Lower lobe of right lung (tissue), 2 donors: ENCODE data around the gene MXD3. TPM values are rescaled to one million over a fixed set of nuclear protein-coding genes. Genes with fewer than 3 reads are reported as not detected.

Source experiments
- ATAC-seq, 2 donors: fragments of 200-7000 bp; cut with Tn5 transposase; one replicate each; pipeline ENCODE4 v1.9.1; 2020 to 2022; ENCODE audit warnings: mild to moderate bottlenecking in 2 of 2, moderate library complexity in 2 of 2
- DNase-seq: peaks from one replicate; pipeline ENCODE4 v3.0.0-alpha.2; 2020
- H3K27ac ChIP-seq: fragments of 200-600 bp; one replicate; pipeline ENCODE4 v1.8.0; 2022
- H3K27me3 ChIP-seq: fragments of 200-600 bp; one replicate; pipeline ENCODE4 v1.8.0; 2022; ENCODE audit warnings: low read depth
- H3K36me3 ChIP-seq: fragments of 200-600 bp; one replicate; pipeline ENCODE4 v1.8.0; 2022; ENCODE audit warnings: mild to moderate bottlenecking
- H3K4me1 ChIP-seq: fragments of 200-600 bp; one replicate; pipeline ENCODE4 v1.8.0; 2022
- H3K4me3 ChIP-seq: fragments of 200-600 bp; one replicate; pipeline ENCODE4 v1.8.0; 2022; ENCODE audit warnings: mild to moderate bottlenecking
- H3K9me3 ChIP-seq: fragments of 200-600 bp; one replicate; pipeline ENCODE4 v1.8.0; 2022
- CTCF ChIP-seq: fragments of 200-600 bp; IDR thresholded peaks from one replicate; pipeline ENCODE4 v1.8.0; 2022; ENCODE audit warnings: antibody characterized with exemption, mild to moderate bottlenecking
- intact Hi-C: fragments of 100-400 bp; cut with DNase I; formaldehyde crosslinking; loops from one replicate; pipeline ENCODE4 v1.11.0; 2022
- total RNA-seq: library from RNA; stranded (reverse); fragmentation: NEBNext Ultra II Directional; extraction: Animal tissue kit (Norgen Biotek cat#: 25700); gene quantifications from one replicate; pipeline ENCODE4 v1.2.1, GENCODE V29; 2021
- donor health status: DM: no; HTN: yes; CAD: no; lungs with severe emphysema.

MXD3 gene
- total RNA-seq, 1 donor from 2014 or later: 10.8 TPM

GRCh38 chr5:177320879-177321278 lies 9.2 kb upstream of the MXD3 start:
- Histone ChIP-seq H3K27ac (no peak overlapping the region), H3K4me1 (no peaks in the 10 kb centered on the region), H3K4me3 (no peak overlapping the region), H3K9me3 (no peaks in the 10 kb centered on the region), H3K27me3 (no peaks in the 10 kb centered on the region), H3K36me3 (peaks cover 6% of the 10 kb centered on the region)
- no peak for TF ChIP-seq CTCF
- intact Hi-C loops: no loop called here
- ATAC-seq: peak; percentile 47 to 68
- peak; percentile 59 for DNase-seq

- H3K9me3 ChIP-seq: no peaks in the 10 kb centered on the region
- no peaks in the 10 kb centered on the region for H3K4me1 ChIP-seq
- H3K4me3 ChIP-seq: no peak overlapping the region
- H3K27me3 ChIP-seq: no peaks in the 10 kb centered on the region
- no peak overlapping the region for H3K27ac ChIP-seq
- intact Hi-C loops: no loop called here
- peak in 1 of 2 donors; percentile 45 for ATAC-seq
- peak; percentile 51 for DNase-seq
- peaks cover 6% of the 10 kb centered on the region for H3K36me3 ChIP-seq
- TF ChIP-seq CTCF: no peak
Observed at GRCh38 chr5:177319913-177320588, 8.4 kb upstream of the MXD3 start.

- H3K4me3 ChIP-seq: no peak overlapping the region
- ATAC-seq (peak; percentile 60 to 76), DNase-seq (peak; percentile 77)
- H3K27me3 ChIP-seq: no peaks in the 10 kb centered on the region
- intact Hi-C loops: no loop called here
- peak; percentile 87 for TF ChIP-seq CTCF
- no peaks in the 10 kb centered on the region for H3K9me3 ChIP-seq
- peaks cover 6% of the 10 kb centered on the region for H3K36me3 ChIP-seq
- no peak overlapping the region for H3K27ac ChIP-seq
- H3K4me1 ChIP-seq: peaks cover 2% of the 10 kb centered on the region
Observed at GRCh38 chr5:177317959-177318377, 6.3 kb upstream of the MXD3 start.

- Histone ChIP-seq H3K9me3 (no peaks in the 10 kb centered on the region), H3K4me1 (peaks cover 21% of the 10 kb centered on the region), H3K27me3 (no peaks in the 10 kb centered on the region), H3K36me3 (peaks cover 6% of the 10 kb centered on the region), H3K4me3 (no peak overlapping the region), H3K27ac (no peak overlapping the region)
- no peak for DNase-seq
- no peak for ATAC-seq
- intact Hi-C loops: no loop called here
- no peak for TF ChIP-seq CTCF
Observed at GRCh38 chr5:177316005-177316404, 4.3 kb upstream of the MXD3 start.

- H3K4me1 ChIP-seq: peaks cover 27% of the 10 kb centered on the region
- DNase-seq (no peak), ATAC-seq (no peak)
- H3K4me3 ChIP-seq: no peak overlapping the region
- TF ChIP-seq CTCF: no peak
- no peaks in the 10 kb centered on the region for H3K27me3 ChIP-seq
- H3K27ac ChIP-seq: no peak overlapping the region
- peaks cover 6% of the 10 kb centered on the region for H3K36me3 ChIP-seq
- no peaks in the 10 kb centered on the region for H3K9me3 ChIP-seq
- intact Hi-C loops: no loop called here
Observed at GRCh38 chr5:177315411-177315810, 3.7 kb upstream of the MXD3 start.
